Mesendoderm (in vitro differentiated cells): ENCODE measurements around the gene SRRT.

Source experiments
- DNase-seq: peaks from one replicate; pipeline ENCODE4 v3.0.0; 2013
- H2AK5ac ChIP-seq: 2 replicates; pipeline ENCODE4 v1.6.1; 2013; ENCODE audit warnings: low read length, inconsistent platforms
- H2BK120ac ChIP-seq: 2 replicates; pipeline ENCODE4 v1.6.1; 2013; ENCODE audit warnings: low read depth, mild to moderate bottlenecking, low read length, moderate library complexity, mixed read lengths
- H2BK15ac ChIP-seq: replicated peaks from 2 replicates; pipeline ENCODE4 v1.6.1; 2013; ENCODE audit warnings: low read depth, mild to moderate bottlenecking, moderate library complexity
- H2BK5ac ChIP-seq: 2 replicates; pipeline ENCODE4 v1.6.1; 2013; ENCODE audit warnings: low read length, inconsistent platforms
- H3K18ac ChIP-seq: 2 replicates; pipeline ENCODE4 v1.6.1; 2013; ENCODE audit warnings: mild to moderate bottlenecking, low read length, mixed read lengths
- H3K23ac ChIP-seq: one replicate; pipeline ENCODE4 v1.6.1; 2013; ENCODE audit warnings: low read length
- H3K27ac ChIP-seq: 2 replicates; pipeline ENCODE4 v1.5.1; 2013; ENCODE audit warnings: low read depth, mild to moderate bottlenecking, inconsistent platforms, low read length, moderate library complexity
- H3K27me3 ChIP-seq: 2 replicates; pipeline ENCODE4 v1.6.1; 2013; ENCODE audit warnings: low read length, control low read depth, mild to moderate bottlenecking, inconsistent platforms; ENCODE audit not compliant: insufficient read depth, poor library complexity
- H3K36me3 ChIP-seq: 2 replicates; pipeline ENCODE4 v1.6.1; 2013; ENCODE audit warnings: low read length, inconsistent platforms; ENCODE audit not compliant: control insufficient read depth, insufficient read depth
- H3K4ac ChIP-seq: one replicate; pipeline ENCODE4 v1.6.1; 2013; ENCODE audit warnings: low read depth, mild to moderate bottlenecking, low read length, moderate library complexity
- H3K4me1 ChIP-seq: 2 replicates; pipeline ENCODE4 v1.6.1; 2013; ENCODE audit warnings: low read depth, low read length, inconsistent platforms; ENCODE audit not compliant: control insufficient read depth
- H3K4me2 ChIP-seq: 2 replicates; pipeline ENCODE4 v1.6.1; 2013; ENCODE audit warnings: low read length
- H3K4me3 ChIP-seq: 2 replicates; pipeline ENCODE4 v1.5.1; 2013; ENCODE audit warnings: mild to moderate bottlenecking, low read length
- H3K56ac ChIP-seq: one replicate; pipeline ENCODE4 v1.6.1; 2013; ENCODE audit warnings: low read length
- H3K79me1 ChIP-seq: 2 replicates; pipeline ENCODE4 v1.6.1; 2013; ENCODE audit warnings: low read length, inconsistent platforms
- H3K79me2 ChIP-seq: 2 replicates; pipeline ENCODE4 v1.6.1; 2013; ENCODE audit warnings: mild to moderate bottlenecking, low read length; ENCODE audit not compliant: control insufficient read depth, insufficient read depth
- H3K9ac ChIP-seq: 2 replicates; pipeline ENCODE4 v1.6.1; 2013; ENCODE audit warnings: low read length, inconsistent platforms
- H4K5ac ChIP-seq: one replicate; pipeline ENCODE4 v1.6.1; 2013; ENCODE audit warnings: low read length
- H4K8ac ChIP-seq: one replicate; pipeline ENCODE4 v1.6.1; 2013; ENCODE audit warnings: low read depth, mild to moderate bottlenecking, control low read depth, low read length, moderate library complexity
- WGBS: extraction: QIAGEN DNeasy Blood & Tissue Kit; methylation state at CpG from one replicate; pipeline ENCODE4 v1.1.7; 2013; ENCODE audit warnings: low lambda C conversion rate, missing lambda C conversion rate; ENCODE audit not compliant: insufficient coverage; ENCODE audit errors: extremely low coverage; 5-methylcytosine and 5-hydroxymethylcytosine counted together

Gene SRRT

GRCh38 chr7:100888291-100888987, 13.5 kb downstream of the SRRT start:
- no peak for DNase-seq
- Histone ChIP-seq H2AK5ac (no peak overlapping the region), H3K56ac (peak overlapping the region; percentile 98), H4K5ac (no peak overlapping the region), H3K4me2 (peak overlapping the region; percentile 67), H3K4me1 (peaks cover 2% of the 10 kb centered on the region), H3K79me1 (peaks cover 1% of the 10 kb centered on the region), H3K4me3 (peak overlapping the region; percentile 71), H3K9ac (peak overlapping the region; percentile 87), H2BK5ac (no peak overlapping the region), H3K27me3 (no peaks in the 10 kb centered on the region), H2BK15ac (no peak overlapping the region), H3K36me3 (peaks cover 23% of the 10 kb centered on the region), H3K4ac (no peak overlapping the region), H4K8ac (no peak overlapping the region), H3K79me2 (peaks cover 15% of the 10 kb centered on the region), H3K23ac (no peak overlapping the region), H2BK120ac (no peak overlapping the region), H3K27ac (peak overlapping the region; percentile 74), H3K18ac (peak overlapping the region; percentile 70)
- whole genome bisulfite sequencing: no CpG with 5 or more reads among the region's 18 CpGs

DNA sequence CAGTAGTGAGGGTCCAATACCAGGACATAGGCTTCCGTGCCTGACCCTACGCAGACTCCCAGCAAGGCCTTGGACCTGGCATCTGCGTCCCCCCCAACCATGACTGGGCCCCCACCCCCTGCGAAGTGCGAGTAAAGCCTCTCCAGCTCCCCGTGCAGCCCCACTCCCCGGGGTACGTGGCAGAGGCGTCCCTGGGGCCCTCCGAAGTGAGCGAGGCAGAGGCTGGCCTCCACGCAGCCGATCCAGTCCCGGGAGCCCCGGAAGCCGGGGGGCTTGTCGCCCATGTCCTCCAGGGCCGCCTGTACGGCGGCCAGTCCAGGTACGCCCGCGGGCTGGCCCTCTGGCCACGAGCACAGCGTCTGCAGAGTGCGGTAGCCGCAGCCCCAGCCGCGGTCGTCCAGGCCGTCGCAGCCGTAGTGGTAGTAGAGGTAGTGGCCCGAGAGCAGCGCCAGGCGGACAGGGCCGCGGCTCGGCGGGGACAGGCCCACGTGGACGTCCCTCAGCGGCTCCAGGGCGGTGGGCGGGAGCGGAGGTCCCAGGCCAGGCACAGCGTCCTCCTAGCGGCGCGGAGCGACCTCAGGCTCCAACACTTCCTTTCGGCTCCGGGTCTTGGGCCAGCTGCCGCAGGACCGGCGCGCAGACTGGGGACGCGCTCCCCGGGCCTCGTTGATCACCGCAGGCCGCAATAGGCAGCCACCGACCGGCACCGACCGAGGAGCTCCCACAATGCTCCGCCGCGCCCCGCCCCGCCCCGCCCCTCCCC, 14.3 kb downstream of the SRRT start, which contains the start of gene UFSP1:
Gene UFSP1, minus strand, starts transcription at position 728 of the 763 bp plus-strand sequence. Its CDS starts 444 bp downstream, at position 284.
- H3K56ac ChIP-seq: peak within 1 kb of the TSS; percentile 100
- H4K5ac ChIP-seq: no peak within 1 kb of the TSS
- H3K36me3 ChIP-seq: peaks cover 19% of the 10 kb centered on the region
- peak within 1 kb of the TSS; percentile 84 for H3K4ac ChIP-seq
- H3K18ac ChIP-seq: peak within 1 kb of the TSS; percentile 82
- no peaks in the 10 kb centered on the region for H3K27me3 ChIP-seq
- H4K8ac ChIP-seq: peak within 1 kb of the TSS; percentile 17
- peak within 1 kb of the TSS; percentile 29 for H3K23ac ChIP-seq
- H3K4me2 ChIP-seq: peak within 1 kb of the TSS; percentile 90
- H3K4me1 ChIP-seq: peaks cover 2% of the 10 kb centered on the region
- H2BK15ac ChIP-seq: no peak within 1 kb of the TSS
- H3K79me2 ChIP-seq: peaks cover 15% of the 10 kb centered on the region
- peak within 1 kb of the TSS; percentile 95 for H3K27ac ChIP-seq
- peaks cover 1% of the 10 kb centered on the region for H3K79me1 ChIP-seq
- peak within 1 kb of the TSS; percentile 96 for H2BK5ac ChIP-seq
- peak within 1 kb of the TSS; percentile 50 for H2AK5ac ChIP-seq
- no CpG with 5 or more reads among the region's 73 CpGs for WGBS
- peak within 1 kb of the TSS; percentile 71 for H3K4me3 ChIP-seq
- DNase-seq: no peak
- H3K9ac ChIP-seq: peak within 1 kb of the TSS; percentile 97
- H2BK120ac ChIP-seq: peak within 1 kb of the TSS; percentile 17

DNA sequence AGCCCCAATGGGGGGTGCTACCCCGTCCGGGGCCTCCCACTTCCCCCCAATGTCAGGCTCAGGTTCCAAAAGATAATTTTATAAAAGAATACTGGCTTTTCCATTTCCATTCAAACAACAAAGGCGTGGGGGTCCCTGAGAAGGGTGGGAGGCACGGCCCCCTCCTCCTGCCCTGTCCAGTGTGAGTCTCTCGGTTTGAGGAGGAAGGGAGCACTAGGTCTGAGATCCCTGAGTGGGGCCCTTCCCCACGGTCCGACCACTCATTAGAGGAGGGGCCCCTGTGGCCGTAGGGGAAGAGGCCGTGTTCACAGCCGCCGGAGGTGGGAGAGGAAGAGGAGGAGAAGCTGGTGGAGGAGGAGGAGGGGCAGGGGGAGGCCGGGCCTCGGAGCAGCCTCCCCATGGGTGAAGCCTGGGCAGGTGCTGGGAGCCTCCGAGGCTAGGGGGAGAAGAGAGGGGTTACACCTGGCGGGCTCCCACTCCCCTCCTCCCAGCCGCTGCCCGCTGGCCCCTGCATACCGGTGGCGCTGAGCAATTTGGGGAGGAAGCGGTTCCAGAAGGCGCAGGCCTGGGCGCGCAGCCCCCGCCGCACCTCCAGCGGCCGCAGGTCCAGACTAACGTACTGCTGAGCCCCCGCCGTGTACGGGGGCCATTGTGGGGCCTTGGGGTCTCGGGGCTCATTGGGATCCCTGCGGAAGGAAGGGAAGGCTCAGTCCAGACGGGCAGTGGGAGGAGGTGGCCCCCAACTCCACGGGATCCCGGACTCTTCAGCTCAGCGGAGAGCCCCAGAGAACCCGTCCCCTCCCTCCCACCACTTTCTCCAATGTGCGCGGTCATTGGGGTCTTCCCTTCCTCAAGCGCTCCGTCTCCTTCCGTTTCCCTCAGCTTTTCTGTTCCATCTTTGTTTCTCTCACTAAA, 16.0 kb downstream of the SRRT start:
- H3K18ac ChIP-seq: peak overlapping the region; percentile 29
- DNase-seq: no peak
- H3K4ac ChIP-seq: peak overlapping the region; percentile 49
- H3K4me2 ChIP-seq: peak overlapping the region; percentile 90
- WGBS: no CpG with 5 or more reads among the region's 43 CpGs
- peak overlapping the region; percentile 73 for H4K5ac ChIP-seq
- H3K4me1 ChIP-seq: peaks cover 2% of the 10 kb centered on the region
- peak overlapping the region; percentile 95 for H3K27ac ChIP-seq
- no peak overlapping the region for H3K23ac ChIP-seq
- peak overlapping the region; percentile 100 for H3K56ac ChIP-seq
- H3K27me3 ChIP-seq: no peaks in the 10 kb centered on the region
- H2AK5ac ChIP-seq: no peak overlapping the region
- H3K36me3 ChIP-seq: peaks cover 7% of the 10 kb centered on the region
- peak overlapping the region; percentile 97 for H3K9ac ChIP-seq
- peak overlapping the region; percentile 1 for H2BK120ac ChIP-seq
- H3K79me1 ChIP-seq: no peaks in the 10 kb centered on the region
- peak overlapping the region; percentile 27 for H3K4me3 ChIP-seq
- peak overlapping the region; percentile 95 for H2BK5ac ChIP-seq
- no peak overlapping the region for H2BK15ac ChIP-seq
- H4K8ac ChIP-seq: no peak overlapping the region
- peaks cover 15% of the 10 kb centered on the region for H3K79me2 ChIP-seq

DNA sequence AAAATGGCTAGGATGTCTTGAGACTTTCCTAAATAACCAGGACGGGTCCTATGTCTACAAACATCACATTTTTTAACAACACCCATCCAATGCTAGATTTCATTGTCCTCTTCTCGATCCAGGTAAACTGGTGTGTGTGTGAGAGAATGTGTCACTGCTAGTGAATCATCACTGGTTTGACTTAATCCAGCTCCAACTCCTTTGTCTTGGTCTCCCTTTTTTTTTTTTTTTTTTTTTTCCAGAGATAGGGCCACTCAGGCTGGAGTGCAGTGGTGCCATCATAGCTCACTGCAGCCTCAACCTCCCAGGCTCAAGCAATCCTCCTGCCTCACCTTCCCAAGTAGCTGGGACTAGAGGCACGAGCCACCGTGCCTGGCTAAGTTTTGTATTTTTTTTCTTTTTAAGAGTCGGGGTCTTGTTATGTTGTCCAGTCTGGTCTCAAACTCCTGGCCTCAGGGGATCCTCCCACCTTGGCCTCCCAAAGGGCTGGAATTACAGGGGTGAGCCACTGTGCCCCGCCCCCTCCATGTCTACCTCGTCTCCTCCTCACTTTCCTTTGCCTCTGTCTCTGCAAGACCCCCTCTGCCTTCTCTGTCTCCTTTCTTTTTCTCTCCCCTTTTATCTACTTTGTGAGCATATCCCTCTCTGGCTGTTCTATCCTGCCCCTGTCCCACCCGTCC, 16.8 kb downstream of the SRRT start:
- Histone ChIP-seq H2BK120ac (no peak overlapping the region), H3K9ac (peak overlapping the region; percentile 97), H3K23ac (no peak overlapping the region), H3K4ac (no peak overlapping the region), H3K4me3 (no peak overlapping the region), H3K56ac (peak overlapping the region; percentile 100), H3K18ac (peak overlapping the region; percentile 29), H2AK5ac (no peak overlapping the region), H3K4me2 (peak overlapping the region; percentile 90), H3K27ac (peak overlapping the region; percentile 95), H3K4me1 (peaks cover 2% of the 10 kb centered on the region), H4K8ac (no peak overlapping the region), H3K79me2 (peaks cover 15% of the 10 kb centered on the region), H4K5ac (no peak overlapping the region), H3K79me1 (no peaks in the 10 kb centered on the region), H3K36me3 (peaks cover 3% of the 10 kb centered on the region), H2BK15ac (no peak overlapping the region), H3K27me3 (no peaks in the 10 kb centered on the region), H2BK5ac (no peak overlapping the region)
- peak; percentile 71 for DNase-seq
- no CpG with 5 or more reads among the region's 8 CpGs for WGBS
